HEK293T (cell line): ENCODE measurements around the gene TLE2.

Source experiments
- FOXA1 ChIP-seq: fragments of 450-650 bp; IDR thresholded peaks from 2 replicates; pipeline ENCODE4 v1.6.1; 2016; ENCODE audit warnings: mild to moderate bottlenecking
- PKNOX1 ChIP-seq: fragments of 450-650 bp; IDR thresholded peaks from 2 replicates; pipeline ENCODE4 v1.6.1; 2016
- TARDBP ChIP-seq: fragments of 450-650 bp; IDR thresholded peaks from 2 replicates; pipeline ENCODE4 v1.6.1; 2016

GRCh38 chr19:2988568-2988967 lies 40.5 kb downstream of the TLE2 start:
- TF ChIP-seq TARDBP (no peak), FOXA1 (no peak), PKNOX1 (no peak; the same call in 1 of the 2 replicates)
